HEK293 (cell line): ENCODE results near the gene SH3GLB2.

Experiments used
- GLI4 ChIP-seq: fragments of 450-650 bp; formaldehyde crosslinking; IDR thresholded peaks from 2 replicates; pipeline ENCODE4 v1.5.1; 2016; ENCODE audit warnings: missing biosample characterization, missing genetic modification characterization
- GLIS2 ChIP-seq: fragments of 450-650 bp; formaldehyde crosslinking; IDR thresholded peaks from 2 replicates; pipeline ENCODE4 v1.5.1; 2016; ENCODE audit warnings: missing biosample characterization, missing genetic modification characterization
- HOXA7 ChIP-seq: sonication (generic); formaldehyde crosslinking; IDR thresholded peaks from 2 replicates; pipeline ENCODE4 v1.8.1; 2022; ENCODE audit warnings: missing genetic modification reagents, borderline replicate concordance
- KLF7 ChIP-seq: fragments of 450-650 bp; formaldehyde crosslinking; IDR thresholded peaks from 2 replicates; pipeline ENCODE4 v1.5.1; 2016; ENCODE audit warnings: missing biosample characterization, missing genetic modification characterization, borderline replicate concordance
- MZF1 ChIP-seq: fragments of 450-650 bp; formaldehyde crosslinking; IDR thresholded peaks from 2 replicates; pipeline ENCODE4 v1.5.1; 2017; ENCODE audit warnings: missing biosample characterization, missing genetic modification characterization, borderline replicate concordance
- SCRT1 ChIP-seq: fragments of 450-650 bp; formaldehyde crosslinking; IDR thresholded peaks from 2 replicates; pipeline ENCODE4 v1.5.1; 2016; ENCODE audit warnings: missing biosample characterization, missing genetic modification characterization, borderline replicate concordance
- SCRT2 ChIP-seq: fragments of 450-650 bp; formaldehyde crosslinking; IDR thresholded peaks from 2 replicates; pipeline ENCODE4 v1.5.1; 2016; ENCODE audit warnings: missing biosample characterization, missing genetic modification characterization
- SETDB1 ChIP-seq: IDR thresholded peaks from one replicate; pipeline ENCODE4 v1.6.1; 2017; ENCODE audit warnings: mild to moderate bottlenecking, low read length, moderate library complexity, mixed read lengths; ENCODE audit not compliant: insufficient read length
- YY2 ChIP-seq: fragments of 450-650 bp; formaldehyde crosslinking; IDR thresholded peaks from 2 replicates; pipeline ENCODE4 v1.5.1; 2016; ENCODE audit warnings: missing biosample characterization, missing genetic modification characterization
- ZNF132 ChIP-seq: fragments of 450-650 bp; formaldehyde crosslinking; IDR thresholded peaks from 2 replicates; pipeline ENCODE4 v1.5.1; 2017; ENCODE audit warnings: missing biosample characterization, missing genetic modification characterization, borderline replicate concordance
- ZNF140 ChIP-seq: fragments of 450-650 bp; formaldehyde crosslinking; IDR thresholded peaks from 2 replicates; pipeline ENCODE4 v1.5.1; 2016; ENCODE audit warnings: missing biosample characterization, missing genetic modification characterization
- ZNF19 ChIP-seq: fragments of 450-650 bp; formaldehyde crosslinking; IDR thresholded peaks from 2 replicates; pipeline ENCODE4; 2016; ENCODE audit warnings: missing biosample characterization, missing genetic modification characterization, low read depth
- ZNF341 ChIP-seq: fragments of 450-650 bp; formaldehyde crosslinking; IDR thresholded peaks from 2 replicates; pipeline ENCODE4; 2016; ENCODE audit warnings: low read depth, missing biosample characterization, missing genetic modification characterization
- ZNF510 ChIP-seq: fragments of 450-650 bp; formaldehyde crosslinking; IDR thresholded peaks from 2 replicates; pipeline ENCODE4 v1.5.1; 2018; ENCODE audit warnings: mild to moderate bottlenecking, missing genetic modification characterization, missing biosample characterization; ENCODE audit not compliant: insufficient replicate concordance
- ZNF514 ChIP-seq: fragments of 450-650 bp; formaldehyde crosslinking; IDR thresholded peaks from 2 replicates; pipeline ENCODE4 v1.5.1; 2016; ENCODE audit warnings: missing biosample characterization, missing genetic modification characterization
- ZNF610 ChIP-seq: fragments of 450-650 bp; formaldehyde crosslinking; IDR thresholded peaks from 2 replicates; pipeline ENCODE4 v1.5.1; 2016; ENCODE audit warnings: missing biosample characterization, missing genetic modification characterization, borderline replicate concordance
- ZNF623 ChIP-seq: fragments of 450-650 bp; formaldehyde crosslinking; IDR thresholded peaks from 2 replicates; pipeline ENCODE4 v1.5.1; 2016; ENCODE audit warnings: missing biosample characterization, missing genetic modification characterization
- ZNF629 ChIP-seq: fragments of 450-650 bp; formaldehyde crosslinking; IDR thresholded peaks from 2 replicates; pipeline ENCODE4 v1.5.1; 2017; ENCODE audit warnings: missing biosample characterization, missing genetic modification characterization
- ZNF747 ChIP-seq: fragments of 450-650 bp; formaldehyde crosslinking; IDR thresholded peaks from 2 replicates; pipeline ENCODE4 v1.5.1; 2016; ENCODE audit warnings: missing biosample characterization, missing genetic modification characterization
- ZNF76 ChIP-seq: fragments of 450-650 bp; formaldehyde crosslinking; IDR thresholded peaks from 2 replicates; pipeline ENCODE4; 2016; ENCODE audit warnings: low read depth, missing biosample characterization, missing genetic modification characterization, borderline replicate concordance
- ZNF792 ChIP-seq: fragments of 450-650 bp; formaldehyde crosslinking; IDR thresholded peaks from 2 replicates; pipeline ENCODE4 v1.5.1; 2016; ENCODE audit warnings: missing biosample characterization, missing genetic modification characterization
- ZNF830 ChIP-seq: fragments of 450-650 bp; IDR thresholded peaks from 2 replicates; pipeline ENCODE4 v1.5.0; 2018; ENCODE audit warnings: missing biosample characterization, missing genetic modification characterization, low read depth, mild to moderate bottlenecking, moderate library complexity
- ZNF837 ChIP-seq: fragments of 450-650 bp; formaldehyde crosslinking; IDR thresholded peaks from 2 replicates; pipeline ENCODE4 v1.5.1; 2016; ENCODE audit warnings: missing biosample characterization, missing genetic modification characterization
- ZNF843 ChIP-seq: fragments of 450-650 bp; formaldehyde crosslinking; IDR thresholded peaks from 2 replicates; pipeline ENCODE4 v1.5.1; 2016; ENCODE audit warnings: missing biosample characterization, missing genetic modification characterization
- ZXDB ChIP-seq: fragments of 450-650 bp; formaldehyde crosslinking; IDR thresholded peaks from 2 replicates; pipeline ENCODE4 v1.5.1; 2016; ENCODE audit warnings: missing biosample characterization, missing genetic modification characterization
- TF ChIP-seq, protein P1 (sequence below): fragments of 450-650 bp; formaldehyde crosslinking; IDR thresholded peaks from 2 replicates; pipeline ENCODE4 v1.5.1; 2016; ENCODE audit warnings: missing biosample characterization, missing genetic modification characterization, low read depth
- TF ChIP-seq, protein P2 (sequence below): fragments of 450-650 bp; formaldehyde crosslinking; IDR thresholded peaks from 2 replicates; pipeline ENCODE4 v1.5.1; 2017; ENCODE audit warnings: missing biosample characterization, mild to moderate bottlenecking, missing genetic modification characterization, moderate library complexity
- TF ChIP-seq, protein P3 (sequence below): fragments of 450-650 bp; formaldehyde crosslinking; IDR thresholded peaks from 2 replicates; pipeline ENCODE4 v1.5.1; 2016; ENCODE audit warnings: missing biosample characterization, missing genetic modification characterization
- TF ChIP-seq, protein P4 (sequence below): fragments of 450-650 bp; formaldehyde crosslinking; IDR thresholded peaks from 2 replicates; pipeline ENCODE4 v1.5.1; 2016; ENCODE audit warnings: missing biosample characterization, missing genetic modification characterization
- TF ChIP-seq, protein P5 (sequence below): fragments of 450-650 bp; formaldehyde crosslinking; IDR thresholded peaks from 2 replicates; pipeline ENCODE4 v1.5.1; 2016; ENCODE audit warnings: missing biosample characterization, missing genetic modification characterization

The SH3GLB2 gene

DNA sequence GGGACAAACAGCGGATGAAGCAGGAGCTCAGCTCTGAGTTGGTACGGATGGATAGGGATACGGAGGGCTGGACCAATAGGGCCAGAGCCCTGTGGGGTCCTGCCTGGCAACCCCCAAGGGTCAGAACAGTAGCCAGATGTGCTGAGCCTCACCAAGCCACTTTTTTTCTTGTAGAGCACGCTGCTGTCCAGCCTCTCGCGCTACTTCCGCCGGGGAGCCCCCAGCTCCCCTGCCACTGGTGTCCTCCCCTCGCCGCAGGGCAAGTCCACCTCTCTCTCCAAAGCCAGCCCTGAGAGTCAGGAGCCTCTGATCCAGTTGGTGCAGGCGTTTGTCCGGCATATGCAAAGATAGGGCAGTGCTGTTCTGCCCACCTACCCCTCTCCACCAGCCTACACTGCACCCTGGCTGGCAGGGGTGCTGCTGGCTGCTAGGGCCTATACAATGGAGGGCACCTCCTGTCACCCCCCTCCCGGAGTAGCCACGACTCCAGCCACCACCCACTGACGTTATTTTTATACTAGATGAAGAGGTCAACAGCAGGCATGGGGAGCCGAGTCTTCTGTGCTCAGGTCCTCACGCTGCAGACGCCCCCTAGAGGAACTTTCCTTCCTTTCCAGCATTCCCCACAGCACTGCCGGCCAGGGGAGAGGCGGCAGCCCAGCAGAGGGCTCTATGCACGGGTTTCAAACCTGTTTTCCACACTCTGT is 21.6 kb downstream of the SH3GLB2 start (continued):
- TF ChIP-seq, protein P1, sequence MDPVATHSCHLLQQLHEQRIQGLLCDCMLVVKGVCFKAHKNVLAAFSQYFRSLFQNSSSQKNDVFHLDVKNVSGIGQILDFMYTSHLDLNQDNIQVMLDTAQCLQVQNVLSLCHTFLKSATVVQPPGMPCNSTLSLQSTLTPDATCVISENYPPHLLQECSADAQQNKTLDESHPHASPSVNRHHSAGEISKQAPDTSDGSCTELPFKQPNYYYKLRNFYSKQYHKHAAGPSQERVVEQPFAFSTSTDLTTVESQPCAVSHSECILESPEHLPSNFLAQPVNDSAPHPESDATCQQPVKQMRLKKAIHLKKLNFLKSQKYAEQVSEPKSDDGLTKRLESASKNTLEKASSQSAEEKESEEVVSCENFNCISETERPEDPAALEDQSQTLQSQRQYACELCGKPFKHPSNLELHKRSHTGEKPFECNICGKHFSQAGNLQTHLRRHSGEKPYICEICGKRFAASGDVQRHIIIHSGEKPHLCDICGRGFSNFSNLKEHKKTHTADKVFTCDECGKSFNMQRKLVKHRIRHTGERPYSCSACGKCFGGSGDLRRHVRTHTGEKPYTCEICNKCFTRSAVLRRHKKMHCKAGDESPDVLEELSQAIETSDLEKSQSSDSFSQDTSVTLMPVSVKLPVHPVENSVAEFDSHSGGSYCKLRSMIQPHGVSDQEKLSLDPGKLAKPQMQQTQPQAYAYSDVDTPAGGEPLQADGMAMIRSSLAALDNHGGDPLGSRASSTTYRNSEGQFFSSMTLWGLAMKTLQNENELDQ (tag by site-specific recombination): no peak
- no peak for TF ChIP-seq SETDB1
- TF ChIP-seq ZNF843 (tag by site-specific recombination): no peak
- TF ChIP-seq ZNF837 (tag by site-specific recombination): no peak
- TF ChIP-seq ZNF76 (tag by site-specific recombination): no peak
- TF ChIP-seq ZNF629 (tag by site-specific recombination): 0 out of 2 replicates have a peak, but pooled peaks have one; percentile 41
- TF ChIP-seq, protein P2, sequence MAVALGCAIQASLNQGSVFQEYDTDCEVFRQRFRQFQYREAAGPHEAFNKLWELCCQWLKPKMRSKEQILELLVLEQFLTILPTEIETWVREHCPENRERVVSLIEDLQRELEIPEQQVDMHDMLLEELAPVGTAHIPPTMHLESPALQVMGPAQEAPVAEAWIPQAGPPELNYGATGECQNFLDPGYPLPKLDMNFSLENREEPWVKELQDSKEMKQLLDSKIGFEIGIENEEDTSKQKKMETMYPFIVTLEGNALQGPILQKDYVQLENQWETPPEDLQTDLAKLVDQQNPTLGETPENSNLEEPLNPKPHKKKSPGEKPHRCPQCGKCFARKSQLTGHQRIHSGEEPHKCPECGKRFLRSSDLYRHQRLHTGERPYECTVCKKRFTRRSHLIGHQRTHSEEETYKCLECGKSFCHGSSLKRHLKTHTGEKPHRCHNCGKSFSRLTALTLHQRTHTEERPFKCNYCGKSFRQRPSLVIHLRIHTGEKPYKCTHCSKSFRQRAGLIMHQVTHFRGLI (tag by site-specific recombination): no peak
- TF ChIP-seq GLIS2 (tag by site-specific recombination): peak; percentile 51
- TF ChIP-seq ZNF140 (tag by site-specific recombination): no peak
- TF ChIP-seq ZNF510 (tag by site-specific recombination): no peak
- no peak for TF ChIP-seq MZF1 (tag by site-specific recombination)
- TF ChIP-seq ZNF610 (tag by site-specific recombination): no peak
- TF ChIP-seq, protein P3, sequence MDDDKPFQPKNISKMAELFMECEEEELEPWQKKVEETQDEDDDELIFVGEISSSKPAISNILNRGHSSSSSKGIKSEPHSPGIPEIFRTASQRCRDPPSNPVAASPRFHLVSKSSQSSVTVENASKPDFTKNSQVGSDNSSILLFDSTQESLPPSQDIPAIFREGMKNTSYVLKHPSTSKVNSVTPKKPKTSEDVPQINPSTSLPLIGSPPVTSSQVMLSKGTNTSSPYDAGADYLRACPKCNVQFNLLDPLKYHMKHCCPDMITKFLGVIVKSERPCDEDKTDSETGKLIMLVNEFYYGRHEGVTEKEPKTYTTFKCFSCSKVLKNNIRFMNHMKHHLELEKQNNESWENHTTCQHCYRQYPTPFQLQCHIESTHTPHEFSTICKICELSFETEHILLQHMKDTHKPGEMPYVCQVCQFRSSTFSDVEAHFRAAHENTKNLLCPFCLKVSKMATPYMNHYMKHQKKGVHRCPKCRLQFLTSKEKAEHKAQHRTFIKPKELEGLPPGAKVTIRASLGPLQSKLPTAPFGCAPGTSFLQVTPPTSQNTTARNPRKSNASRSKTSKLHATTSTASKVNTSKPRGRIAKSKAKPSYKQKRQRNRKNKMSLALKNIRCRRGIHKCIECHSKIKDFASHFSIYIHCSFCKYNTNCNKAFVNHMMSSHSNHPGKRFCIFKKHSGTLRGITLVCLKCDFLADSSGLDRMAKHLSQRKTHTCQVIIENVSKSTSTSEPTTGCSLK (tag by site-specific recombination): no peak
- no peak for TF ChIP-seq ZNF830 (tag by site-specific recombination)
- TF ChIP-seq, protein P4, sequence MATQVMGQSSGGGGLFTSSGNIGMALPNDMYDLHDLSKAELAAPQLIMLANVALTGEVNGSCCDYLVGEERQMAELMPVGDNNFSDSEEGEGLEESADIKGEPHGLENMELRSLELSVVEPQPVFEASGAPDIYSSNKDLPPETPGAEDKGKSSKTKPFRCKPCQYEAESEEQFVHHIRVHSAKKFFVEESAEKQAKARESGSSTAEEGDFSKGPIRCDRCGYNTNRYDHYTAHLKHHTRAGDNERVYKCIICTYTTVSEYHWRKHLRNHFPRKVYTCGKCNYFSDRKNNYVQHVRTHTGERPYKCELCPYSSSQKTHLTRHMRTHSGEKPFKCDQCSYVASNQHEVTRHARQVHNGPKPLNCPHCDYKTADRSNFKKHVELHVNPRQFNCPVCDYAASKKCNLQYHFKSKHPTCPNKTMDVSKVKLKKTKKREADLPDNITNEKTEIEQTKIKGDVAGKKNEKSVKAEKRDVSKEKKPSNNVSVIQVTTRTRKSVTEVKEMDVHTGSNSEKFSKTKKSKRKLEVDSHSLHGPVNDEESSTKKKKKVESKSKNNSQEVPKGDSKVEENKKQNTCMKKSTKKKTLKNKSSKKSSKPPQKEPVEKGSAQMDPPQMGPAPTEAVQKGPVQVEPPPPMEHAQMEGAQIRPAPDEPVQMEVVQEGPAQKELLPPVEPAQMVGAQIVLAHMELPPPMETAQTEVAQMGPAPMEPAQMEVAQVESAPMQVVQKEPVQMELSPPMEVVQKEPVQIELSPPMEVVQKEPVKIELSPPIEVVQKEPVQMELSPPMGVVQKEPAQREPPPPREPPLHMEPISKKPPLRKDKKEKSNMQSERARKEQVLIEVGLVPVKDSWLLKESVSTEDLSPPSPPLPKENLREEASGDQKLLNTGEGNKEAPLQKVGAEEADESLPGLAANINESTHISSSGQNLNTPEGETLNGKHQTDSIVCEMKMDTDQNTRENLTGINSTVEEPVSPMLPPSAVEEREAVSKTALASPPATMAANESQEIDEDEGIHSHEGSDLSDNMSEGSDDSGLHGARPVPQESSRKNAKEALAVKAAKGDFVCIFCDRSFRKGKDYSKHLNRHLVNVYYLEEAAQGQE (tag by site-specific recombination): peak; percentile 33; the same call in 1 of the 2 replicates
- TF ChIP-seq, protein P5, sequence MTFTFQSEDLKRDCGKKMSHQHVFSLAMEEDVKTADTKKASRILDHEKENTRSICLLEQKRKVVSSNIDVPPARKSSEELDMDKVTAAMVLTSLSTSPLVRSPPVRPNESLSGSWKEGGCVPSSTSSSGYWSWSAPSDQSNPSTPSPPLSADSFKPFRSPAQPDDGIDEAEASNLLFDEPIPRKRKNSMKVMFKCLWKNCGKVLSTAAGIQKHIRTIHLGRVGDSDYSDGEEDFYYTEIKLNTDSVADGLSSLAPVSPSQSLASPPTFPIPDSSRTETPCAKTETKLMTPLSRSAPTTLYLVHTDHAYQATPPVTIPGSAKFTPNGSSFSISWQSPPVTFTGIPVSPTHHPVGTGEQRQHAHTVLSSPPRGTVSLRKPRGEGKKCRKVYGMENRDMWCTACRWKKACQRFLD: no peak
- TF ChIP-seq KLF7 (tag by site-specific recombination): no peak
- TF ChIP-seq YY2 (tag by site-specific recombination): no peak
- no peak for TF ChIP-seq ZNF747 (tag by site-specific recombination)
- peak; percentile 74 for TF ChIP-seq ZNF341 (tag by site-specific recombination)
- TF ChIP-seq ZNF514 (tag by site-specific recombination): no peak
- TF ChIP-seq ZNF19 (tag by site-specific recombination): no peak
- no peak for TF ChIP-seq ZNF792
- TF ChIP-seq SCRT2 (tag by site-specific recombination): no peak
- TF ChIP-seq GLI4 (tag by site-specific recombination): no peak
- no peak for TF ChIP-seq ZNF623 (tag by site-specific recombination)
- no peak for TF ChIP-seq HOXA7 (CRISPR knock-in tag)
- no peak for TF ChIP-seq SCRT1 (tag by site-specific recombination)
- TF ChIP-seq ZXDB (tag by site-specific recombination): no peak
- TF ChIP-seq ZNF132 (tag by site-specific recombination): no peak
